ENCODE results near the gene NKIRAS1.

The NKIRAS1 gene

GRCh38 chr3:23932571-23932970 lies 15.8 kb upstream of the NKIRAS1 start:
- POLR2A ChIA-PET: no interaction called here
- CTCF ChIA-PET: no interaction called here
- no peaks in the 10 kb centered on the region for H3K4me1 ChIP-seq (ENCODE audit: control insufficient read depth, insufficient read depth, low read length)
- no peak overlapping the region for H3K27ac ChIP-seq (ENCODE audit: extremely low read depth, low read depth, low read length)
- H3K4me3 ChIP-seq (ENCODE audit: low read depth, low read length): no peak overlapping the region
- TF ChIP-seq ZNF692 (tag by site-specific recombination; IDR thresholded peaks at IDR 0.05): no peak
- H3K36me3 ChIP-seq (ENCODE audit: control insufficient read depth in 2 of 2, insufficient read depth in 1 of 2, low read length in 2 of 2): no peaks in the 10 kb centered on the region
- H3K9me3 ChIP-seq (ENCODE audit: control insufficient read depth, insufficient read depth, low read depth, low read length): no peaks in the 10 kb centered on the region

- no peak overlapping the region for H3K4me3 ChIP-seq (ENCODE audit: low read depth, low read length)
- no peaks in the 10 kb centered on the region for H3K36me3 ChIP-seq (ENCODE audit: control insufficient read depth in 2 of 2, insufficient read depth in 1 of 2, low read length in 2 of 2)
- ChIA-PET POLR2A (interaction anchor here (1.7 kb wide), 1 partner anchor 15 kb away, joined by 3 read pairs; the partner anchor contains the start of genes NKIRAS1 and RPL15), CTCF (no interaction called here)
- H3K4me1 ChIP-seq (ENCODE audit: control insufficient read depth, insufficient read depth, low read length): no peaks in the 10 kb centered on the region
- no peak overlapping the region for H3K27ac ChIP-seq (ENCODE audit: extremely low read depth, low read depth, low read length)
- TF ChIP-seq ZNF10 (tag by site-specific recombination; IDR thresholded peaks at IDR 0.05) (no peak), ZNF366 (tag by site-specific recombination; conservative IDR thresholded peaks at IDR 0.05) (peak; percentile 43; the same call in 1 of the 2 replicates)
- H3K9me3 ChIP-seq (ENCODE audit: control insufficient read depth, insufficient read depth, low read depth, low read length): no peaks in the 10 kb centered on the region
These were observed 14.8 kb upstream of the NKIRAS1 start for GRCh38 chr3:23931597-23931996.

DNA sequence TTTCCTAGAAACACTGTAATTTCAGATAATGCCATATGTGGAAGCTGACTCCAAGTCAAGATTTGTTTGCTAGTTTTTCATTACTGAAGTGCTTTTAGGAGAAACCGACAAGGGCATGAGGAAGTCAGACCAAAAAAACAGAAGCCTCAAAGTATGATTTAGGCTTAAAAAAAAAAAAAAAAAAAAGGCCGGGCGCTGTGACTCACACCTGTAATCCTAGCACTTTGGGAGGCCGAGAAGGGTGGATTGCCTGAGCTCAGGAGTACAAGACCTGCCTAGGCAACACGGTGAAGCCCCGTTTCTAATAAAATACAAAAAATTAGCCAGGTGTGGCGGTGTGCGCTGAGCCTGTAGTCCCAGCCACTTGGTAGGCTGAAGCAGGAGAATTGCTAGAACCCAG lies 11.7 kb upstream of the NKIRAS1 start:
- ChIA-PET POLR2A (interaction anchor here (3.0 kb wide), 1 partner anchor 11 kb away, joined by 15 read pairs; the partner anchor contains the start of genes NKIRAS1 and RPL15), CTCF (interaction anchor here (0.6 kb wide), 1 partner anchor 1535 kb away, joined by 5 read pairs; no protein-coding TSS in a partner anchor)
- H3K36me3 ChIP-seq (ENCODE audit: control insufficient read depth in 2 of 2, insufficient read depth in 1 of 2, low read length in 2 of 2): no peaks in the 10 kb centered on the region

More for the DNA sequence above, 11.7 kb upstream of the NKIRAS1 start:
- Histone ChIP-seq H3K4me1 (ENCODE audit: control insufficient read depth, insufficient read depth, low read length) (no peaks in the 10 kb centered on the region), H3K4me3 (ENCODE audit: low read depth, low read length) (no peak overlapping the region), H3K9me3 (ENCODE audit: control insufficient read depth, insufficient read depth, low read depth, low read length) (no peaks in the 10 kb centered on the region), H3K27ac (ENCODE audit: extremely low read depth, low read depth, low read length) (no peak overlapping the region)
- peak; percentile 75 for TF ChIP-seq ZBTB17 (tag by site-specific recombination; IDR thresholded peaks at IDR 0.05)
- TF ChIP-seq ZNF23 (tag by site-specific recombination; IDR thresholded peaks at IDR 0.05; ENCODE audit: borderline replicate concordance): no peak
- TF ChIP-seq ZNF580 (tag by site-specific recombination; IDR thresholded peaks at IDR 0.05): no peak
- no peak for TF ChIP-seq ATF2 (tag by site-specific recombination; IDR thresholded peaks at IDR 0.05; ENCODE audit: low read depth)
- no peak for TF ChIP-seq ZNF335 (tag by site-specific recombination; conservative IDR thresholded peaks at IDR 0.05)
- TF ChIP-seq ZNF362 (tag by site-specific recombination; IDR thresholded peaks at IDR 0.05): peak; percentile 83
- 0 out of 2 replicates have a peak, but pooled peaks have one; percentile 1 for TF ChIP-seq ZNF654 (tag by site-specific recombination; IDR thresholded peaks at IDR 0.05; ENCODE audit: low read depth)
- no peak for TF ChIP-seq ZNF184 (tag by site-specific recombination; IDR thresholded peaks at IDR 0.05)
- no peak for TF ChIP-seq ZNF148 (tag by site-specific recombination; IDR thresholded peaks at IDR 0.05; ENCODE audit: borderline replicate concordance)
- no peak for TF ChIP-seq ZNF280C (tag by site-specific recombination; IDR thresholded peaks at IDR 0.05)
